Measurements from ENCODE around the gene SLC44A1. TPM values are rescaled to one million over a fixed set of nuclear protein-coding genes. Genes with fewer than 3 reads are reported as not detected.
A peak's percentile ranks its signal among the peaks of the same experiment; 100 is the strongest.

Gene SLC44A1
- total and polyA plus RNA-seq, 2 of the 13 experiments (the other 11 are each of a cell fraction or from before 2014, with no cell fraction given) = 21.4 to 40.8 TPM

GRCh38 chr9:105319202-105319813 is 74.9 kb downstream of the SLC44A1 start (continued):
- TF ChIP-seq E2F2 (CRISPR knock-in tag; IDR thresholded peaks at IDR 0.05; ENCODE audit: borderline replicate concordance) (no peak), FLYWCH1 (CRISPR knock-in tag; IDR thresholded peaks at IDR 0.05) (no peak), ZNF205 (CRISPR knock-in tag; IDR thresholded peaks at IDR 0.05) (0 out of 2 replicates have a peak, but pooled peaks have one; percentile 68), ZNF580 (CRISPR knock-in tag; IDR thresholded peaks at IDR 0.05; ENCODE audit: borderline replicate concordance, low read depth) (no peak), ZNF619 (CRISPR knock-in tag; IDR thresholded peaks at IDR 0.05) (no peak), ZBTB7A (CRISPR knock-in tag; IDR thresholded peaks at IDR 0.05) (no peak), STAT5B (CRISPR knock-in tag; IDR thresholded peaks at IDR 0.05) (no peak), ZNF3 (CRISPR knock-in tag; IDR thresholded peaks at IDR 0.05) (no peak), AGO2 (optimal IDR thresholded peaks at IDR 0.05; ENCODE audit: low read depth, low read length) (no peak), DZIP1 (CRISPR knock-in tag; IDR thresholded peaks at IDR 0.05) (no peak), RAD51 (IDR thresholded peaks at IDR 0.05; ENCODE audit: borderline replicate concordance) (no peak), TBP (CRISPR knock-in tag; IDR thresholded peaks at IDR 0.05) (no peak), HHEX (CRISPR knock-in tag; IDR thresholded peaks at IDR 0.05) (no peak), KLF15 (CRISPR knock-in tag; IDR thresholded peaks at IDR 0.05; ENCODE audit: borderline replicate concordance) (no peak), PAWR (CRISPR knock-in tag; IDR thresholded peaks at IDR 0.05; ENCODE audit: borderline replicate concordance) (no peak), MED8 (CRISPR knock-in tag; IDR thresholded peaks at IDR 0.05; ENCODE audit: insufficient replicate concordance) (no peak), ZNF780A (CRISPR knock-in tag; IDR thresholded peaks at IDR 0.05) (no peak), HIVEP1 (CRISPR knock-in tag; IDR thresholded peaks at IDR 0.05) (no peak), ZNF567 (CRISPR knock-in tag; IDR thresholded peaks at IDR 0.05; ENCODE audit: borderline replicate concordance) (no peak), ZNF24 (IDR thresholded peaks at IDR 0.05) (no peak), ZNF644 (CRISPR knock-in tag; IDR thresholded peaks at IDR 0.05; ENCODE audit: low read depth) (peak; percentile 20; the same call in 1 of the 2 replicates)
